BLaER1 treated with 17β-estradiol and CSF1 and Interleukin-3, amounts not matched to agents 10 nM and 100 nM (cell line): Measurements from ENCODE around the gene UBAC2.

ENCODE experiments used
- H3K27ac ChIP-seq, 11 experiments: shearing (Covaris generic); formaldehyde crosslinking; 2 replicates each; pipeline ENCODE4 v1.8.1; 2022
- H3K27me3 ChIP-seq, 11 experiments: shearing (Covaris generic); formaldehyde crosslinking; 2 replicates each; pipeline ENCODE4 v1.8.1; 2022
- H3K36me3 ChIP-seq, 11 experiments: shearing (Covaris generic); formaldehyde crosslinking; 2 replicates each; pipeline ENCODE4 v1.8.1; 2022
- H3K4me1 ChIP-seq, 10 experiments: shearing (Covaris generic); formaldehyde crosslinking; 2 replicates each; pipeline ENCODE4 v1.8.1; 2022
- H3K4me2 ChIP-seq, 11 experiments: shearing (Covaris generic); formaldehyde crosslinking; 2 replicates each; pipeline ENCODE4 v1.8.1; 2022
- H3K4me3 ChIP-seq, 10 experiments: shearing (Covaris generic); formaldehyde crosslinking; 2 replicates each; pipeline ENCODE4 v1.8.1; 2022
- H3K9ac ChIP-seq, 11 experiments: shearing (Covaris generic); formaldehyde crosslinking; 2 replicates each; pipeline ENCODE4 v1.8.1; 2022
- H3K9me3 ChIP-seq, 11 experiments: shearing (Covaris generic); formaldehyde crosslinking; replicated peaks in 1 of 11; 2 replicates each; pipeline ENCODE4 v1.8.1; 2022
- H4K20me1 ChIP-seq, 11 experiments: shearing (Covaris generic); formaldehyde crosslinking; 2 replicates each; pipeline ENCODE4 v1.8.1; 2022
- Cebpa-rat ChIP-seq, 11 experiments: shearing (Covaris generic); IDR thresholded peaks; 2 replicates each; pipeline ENCODE4 v1.8.1; 2022

UBAC2 gene

DNA sequence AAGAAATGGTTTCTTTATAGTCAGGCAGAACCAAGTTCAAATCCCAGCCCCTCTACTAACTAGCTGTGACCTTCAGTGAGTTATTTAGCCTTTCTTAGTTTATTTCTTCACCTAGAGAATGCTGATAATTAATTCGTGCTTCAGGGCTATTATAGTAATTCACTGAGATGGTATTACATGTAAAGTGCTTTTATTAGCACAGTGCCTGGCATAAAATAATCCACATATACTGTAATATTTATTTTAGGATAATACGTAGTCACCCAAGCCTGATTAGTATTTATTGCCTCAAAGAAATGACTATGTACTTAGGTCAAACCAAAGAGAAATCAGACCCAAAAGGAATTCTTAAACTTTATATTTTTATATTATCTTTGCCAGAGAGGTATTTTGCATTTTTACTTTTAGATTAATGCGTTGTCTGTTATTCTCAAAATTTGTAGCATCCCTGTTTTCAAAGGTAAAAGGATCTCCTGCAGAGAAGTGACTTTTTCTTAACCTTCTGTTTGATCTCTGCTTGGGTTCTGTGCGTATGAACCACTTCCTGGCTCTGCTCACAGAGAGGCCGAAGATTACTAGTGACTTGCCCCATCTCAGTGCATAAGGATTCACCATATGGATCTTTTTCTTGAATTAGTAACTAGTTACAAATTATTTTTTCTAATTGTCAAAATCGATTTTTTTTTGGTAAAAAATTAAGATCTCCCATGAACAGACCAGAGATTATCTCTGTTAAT is 19.7 kb downstream of the UBAC2 start:
- TF ChIP-seq Cebpa-rat (IDR thresholded peaks at IDR 0.05), result no peak
- Histone ChIP-seq H3K4me3 (no peak overlapping the region), H3K27me3 (no peaks in the 10 kb centered on the region), H3K4me2 (peak overlapping the region; percentile 38 to 84 (median 65); a peak in 19 of 22 replicates), H3K36me3 (peaks cover 9 to 43% (median 32%) of the 10 kb centered on the region in 11 experiments; a peak in 21 of 22 replicates), H3K9me3 (peaks cover 0 to 35% (median 28%) of the 10 kb centered on the region in 11 experiments; a peak in 21 of 22 replicates), H3K4me1 (peaks cover 76 to 88% (median 83%) of the 10 kb centered on the region in 10 experiments), H3K27ac (peak overlapping the region in 9 of 11 experiments; percentile 7 to 94 (median 66); a peak in 15 of 22 replicates), H3K9ac (peak overlapping the region in 3 of 11 experiments; percentile 5 to 43 (median 29); a peak in 3 of 22 replicates), H4K20me1 (peaks cover 0 to 70% (median 16%) of the 10 kb centered on the region in 11 experiments; a peak in 15 of 22 replicates)

- no peak for TF ChIP-seq Cebpa-rat (IDR thresholded peaks at IDR 0.05)
- peaks cover 0 to 29% (median 23%) of the 10 kb centered on the region in 11 experiments; a peak in 21 of 22 replicates for H3K9me3 ChIP-seq
- H3K27ac ChIP-seq, result peak overlapping the region in 9 of 11 experiments; percentile 48 to 97 (median 93); a peak in 16 of 22 replicates
- H3K27me3 ChIP-seq, result no peaks in the 10 kb centered on the region
- H3K36me3 ChIP-seq, result peaks cover 5 to 38% (median 25%) of the 10 kb centered on the region in 11 experiments; a peak in 20 of 22 replicates
- peaks cover 85 to 99% (median 94%) of the 10 kb centered on the region in 10 experiments for H3K4me1 ChIP-seq
- peak overlapping the region in 1 of 11 experiments; percentile 19; a peak in 2 of 22 replicates for H3K9ac ChIP-seq
- peak overlapping the region in 1 of 10 experiments; percentile 1; a peak in 2 of 20 replicates for H3K4me3 ChIP-seq
- peak overlapping the region; percentile 27 to 87 (median 55); a peak in 21 of 22 replicates for H3K4me2 ChIP-seq
- H4K20me1 ChIP-seq, result peaks cover 0 to 61% (median 11%) of the 10 kb centered on the region in 11 experiments; a peak in 14 of 22 replicates
Measured at GRCh38 chr13:99221567-99222239, 21.0 kb downstream of the UBAC2 start.

- peaks cover 0 to 29% (median 23%) of the 10 kb centered on the region in 11 experiments; a peak in 21 of 22 replicates for H3K9me3 ChIP-seq
- no peaks in the 10 kb centered on the region for H3K27me3 ChIP-seq
- H3K9ac ChIP-seq, result peak overlapping the region in 9 of 11 experiments; percentile 55 to 84 (median 67); a peak in 18 of 22 replicates
- peak overlapping the region; percentile 68 to 97 (median 87) for H3K4me2 ChIP-seq
- H3K27ac ChIP-seq, result peak overlapping the region; percentile 41 to 97 (median 93)
- TF ChIP-seq Cebpa-rat (IDR thresholded peaks at IDR 0.05), result no peak
- peaks cover 0 to 45% (median 4%) of the 10 kb centered on the region in 11 experiments; a peak in 4 of 22 replicates for H4K20me1 ChIP-seq
- H3K36me3 ChIP-seq, result peaks cover 5 to 40% (median 25%) of the 10 kb centered on the region in 11 experiments; a peak in 20 of 22 replicates
- peaks cover 85 to 99% (median 94%) of the 10 kb centered on the region in 10 experiments for H3K4me1 ChIP-seq
- peak overlapping the region in 1 of 10 experiments; percentile 7; a peak in 3 of 20 replicates for H3K4me3 ChIP-seq
Measured at GRCh38 chr13:99223587-99223986, 22.9 kb downstream of the UBAC2 start.

DNA sequence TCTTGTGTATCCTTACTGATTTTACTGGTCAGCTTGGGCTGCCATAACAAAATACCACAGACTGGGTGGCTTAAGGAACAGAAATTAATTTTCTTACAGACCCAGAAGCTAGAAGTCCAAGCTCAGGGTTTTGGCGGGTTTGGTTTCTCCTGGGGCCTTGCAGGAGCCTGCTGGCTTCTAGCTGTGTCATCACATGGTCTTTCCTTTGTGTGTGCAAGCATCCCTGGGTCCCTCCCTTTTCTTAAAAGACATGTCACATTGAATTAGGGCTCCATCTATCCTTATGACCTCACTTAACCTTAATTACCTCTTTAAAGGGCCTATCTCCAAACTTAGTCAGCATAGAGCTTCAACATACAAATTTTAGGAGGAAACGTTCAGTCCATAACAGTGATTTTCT is 23.4 kb downstream of the UBAC2 start:
- H3K9me3 ChIP-seq, result peaks cover 0 to 29% (median 23%) of the 10 kb centered on the region in 11 experiments; a peak in 21 of 22 replicates
- peak overlapping the region; percentile 41 to 97 (median 93) for H3K27ac ChIP-seq
- peaks cover 5 to 40% (median 25%) of the 10 kb centered on the region in 11 experiments; a peak in 20 of 22 replicates for H3K36me3 ChIP-seq
- peak overlapping the region; percentile 68 to 97 (median 87) for H3K4me2 ChIP-seq
- H3K4me1 ChIP-seq, result peaks cover 85 to 99% (median 94%) of the 10 kb centered on the region in 10 experiments
- peaks cover 0 to 45% (median under 1%) of the 10 kb centered on the region in 11 experiments; a peak in 4 of 22 replicates for H4K20me1 ChIP-seq
- H3K4me3 ChIP-seq, result peak overlapping the region in 1 of 10 experiments; percentile 7; a peak in 3 of 20 replicates
- H3K9ac ChIP-seq, result peak overlapping the region in 9 of 11 experiments; percentile 55 to 84 (median 67); a peak in 18 of 22 replicates
- no peak for TF ChIP-seq Cebpa-rat (IDR thresholded peaks at IDR 0.05)
- no peaks in the 10 kb centered on the region for H3K27me3 ChIP-seq

GRCh38 chr13:99225078-99225477 is 24.4 kb downstream of the UBAC2 start:
- peak overlapping the region; percentile 22 to 97 (median 93); a peak in 21 of 22 replicates for H3K27ac ChIP-seq
- H3K9ac ChIP-seq, result peak overlapping the region in 10 of 11 experiments; percentile 23 to 86 (median 78); a peak in 20 of 22 replicates
- H3K4me1 ChIP-seq, result peaks cover 85 to 99% (median 94%) of the 10 kb centered on the region in 10 experiments

DNA sequence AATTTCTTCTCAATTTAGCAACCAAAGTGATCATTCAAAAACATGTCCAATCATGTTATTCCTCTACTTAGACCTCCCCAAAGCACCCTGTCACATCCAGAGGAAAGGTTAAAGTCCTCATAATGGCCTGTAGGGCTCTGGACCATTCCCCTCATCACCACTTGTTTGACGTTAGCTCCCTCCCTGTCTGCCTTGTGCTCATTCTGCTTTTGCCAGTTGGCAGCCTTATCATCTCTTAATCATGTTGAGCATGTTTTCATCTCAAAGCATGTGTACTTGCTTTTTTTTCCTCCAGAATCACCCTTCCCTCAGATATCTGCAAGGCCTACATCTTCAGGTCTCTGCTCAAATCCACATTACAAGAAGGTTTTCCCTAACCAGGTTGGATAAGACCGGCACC is 25.9 kb downstream of the UBAC2 start:
- peak overlapping the region; percentile 81 to 97 (median 88) for H3K4me2 ChIP-seq

More at GRCh38 chr13:99225078-99225477, 24.4 kb downstream of the UBAC2 start:
- Histone ChIP-seq H3K4me2 (peak overlapping the region; percentile 81 to 97 (median 88)), H3K9me3 (peaks cover 0 to 29% (median 23%) of the 10 kb centered on the region in 11 experiments; a peak in 21 of 22 replicates), H3K36me3 (peaks cover 5 to 40% (median 25%) of the 10 kb centered on the region in 11 experiments; a peak in 20 of 22 replicates), H3K4me3 (peak overlapping the region in 7 of 10 experiments; percentile 13 to 46 (median 27); a peak in 9 of 20 replicates), H3K27me3 (no peaks in the 10 kb centered on the region), H4K20me1 (peaks cover 0 to 39% (median 0%) of the 10 kb centered on the region in 11 experiments; a peak in 3 of 22 replicates)
- peak in 8 of 11 experiments; percentile 14 to 94 (median 69); a peak in 13 of 22 replicates for TF ChIP-seq Cebpa-rat (IDR thresholded peaks at IDR 0.05)

GRCh38 chr13:99227331-99227900 is 26.8 kb downstream of the UBAC2 start:
- H3K9ac ChIP-seq, result peak overlapping the region in 9 of 11 experiments; percentile 74 to 86 (median 79); a peak in 17 of 22 replicates
- H3K36me3 ChIP-seq, result peaks cover 0 to 28% (median 12%) of the 10 kb centered on the region in 11 experiments; a peak in 18 of 22 replicates
- H3K27me3 ChIP-seq, result no peaks in the 10 kb centered on the region
- no peak for TF ChIP-seq Cebpa-rat (IDR thresholded peaks at IDR 0.05)
- peak overlapping the region; percentile 78 to 97 (median 93); a peak in 21 of 22 replicates for H3K27ac ChIP-seq
- peak overlapping the region; percentile 81 to 97 (median 88) for H3K4me2 ChIP-seq
- H4K20me1 ChIP-seq, result peaks cover 0 to 26% (median 0%) of the 10 kb centered on the region in 11 experiments; a peak in 2 of 22 replicates
- peaks cover 85 to 99% (median 95%) of the 10 kb centered on the region in 10 experiments for H3K4me1 ChIP-seq
- H3K9me3 ChIP-seq, result peaks cover 0 to 19% (median 13%) of the 10 kb centered on the region in 11 experiments; a peak in 20 of 22 replicates
- peak overlapping the region in 2 of 10 experiments; percentile 8 to 48; a peak in 3 of 20 replicates for H3K4me3 ChIP-seq

More for the DNA sequence above, 25.9 kb downstream of the UBAC2 start:
- Histone ChIP-seq H3K9ac (peak overlapping the region in 9 of 11 experiments; percentile 35 to 86 (median 79); a peak in 17 of 22 replicates), H3K27me3 (no peaks in the 10 kb centered on the region), H3K9me3 (peaks cover 0 to 28% (median 22%) of the 10 kb centered on the region in 11 experiments; a peak in 21 of 22 replicates), H3K4me1 (peaks cover 87 to 99% (median 94%) of the 10 kb centered on the region in 10 experiments), H3K4me3 (peak overlapping the region in 1 of 10 experiments; percentile 46; a peak in 2 of 20 replicates), H4K20me1 (peaks cover 0 to 26% (median 0%) of the 10 kb centered on the region in 11 experiments; a peak in 2 of 22 replicates), H3K27ac (peak overlapping the region in 10 of 11 experiments; percentile 86 to 97 (median 93); a peak in 20 of 22 replicates), H3K36me3 (peaks cover 5 to 36% (median 21%) of the 10 kb centered on the region in 11 experiments; a peak in 20 of 22 replicates)
- no peak for TF ChIP-seq Cebpa-rat (IDR thresholded peaks at IDR 0.05)
